Adrenal gland (tissue), 12 donors: ENCODE data around the gene EZH1. TPM values are rescaled to one million over a fixed set of nuclear protein-coding genes. Genes with fewer than 3 reads are reported as not detected.

Experiments used
- DNase-seq, 7 donors: peaks; one replicate each; pipeline ENCODE4 v3.0.0-alpha.2; 2019 to 2020
- H3K27ac ChIP-seq, 5 donors: fragments of 200-600 bp; sonication (generic) in 4 of 5; 1 replicate in 3 of 5; 2 replicates in 2 of 5; pipeline versions ENCODE4 v1.5.1 to v1.8.0; 2016 to 2020; ENCODE audit warnings: mild to moderate bottlenecking in 1 of 5
- H3K27me3 ChIP-seq: fragments of 200-600 bp; 2 replicates; pipeline ENCODE4 v1.8.0; 2021
- H3K36me3 ChIP-seq, 2 donors: fragments of 200-600 bp; replicated peaks in 1 of 2; 1 replicate in 1 of 2; 2 replicates in 1 of 2; pipeline versions ENCODE4 v1.5.1 to v1.8.0; 2018 to 2022
- H3K4me1 ChIP-seq, 2 donors: fragments of 200-600 bp; replicated peaks in 1 of 2; 1 replicate in 1 of 2; 2 replicates in 1 of 2; pipeline versions ENCODE4 v1.5.1 to v1.8.0; 2018 to 2021
- H3K4me3 ChIP-seq, 4 donors: fragments of 200-600 bp; sonication (generic) in 3 of 4; one replicate each; pipeline ENCODE4 v1.5.1; 2016 to 2018
- H3K9me3 ChIP-seq, 3 donors: fragments of 200-600 bp; sonication (generic) in 1 of 3; replicated peaks in 1 of 3; 1 replicate in 2 of 3; 2 replicates in 1 of 3; pipeline versions ENCODE4 v1.5.1 to v1.8.0; 2016 to 2021
- CTCF ChIP-seq, 6 experiments: fragments of 450-650 bp in 4 of 6; fragments of 200-600 bp in 2 of 6; sonication (generic) in 1 of 6; IDR thresholded peaks; 1 replicate in 5 of 6; 2 replicates in 1 of 6; pipeline versions ENCODE4 v1.5.1 to v1.8.0; 2016 to 2021; ENCODE audit warnings: antibody characterized with exemption in 6 of 6, mild to moderate bottlenecking in 2 of 6, moderate library complexity in 1 of 6
- POLR2A ChIP-seq, 2 donors: fragments of 450-650 bp; IDR thresholded peaks; one replicate each; pipeline ENCODE4 v1.6.1; 2017; ENCODE audit warnings: antibody characterized with exemption in 2 of 2, mild to moderate bottlenecking in 2 of 2, moderate library complexity in 1 of 2
- WGBS, 4 donors: extraction: QIAGEN DNeasy Blood & Tissue Kit in 2 of 4; methylation state at CpG; one replicate each; pipeline versions ENCODE4 v1.1.5 to v1.1.7; 2013 to 2017; 5-methylcytosine and 5-hydroxymethylcytosine counted together
- intact Hi-C, 2 donors: fragments of 100-400 bp; cut with DNase I; formaldehyde crosslinking; loops; one replicate each; pipeline versions ENCODE4 v1.14.1 to v1.15.0; 2022 to 2023
- polyA plus RNA-seq, 3 donors: library from polyadenylated mRNA; stranded (reverse); fragments of 200-250 nt in 2 of 3; fragments of 350-450 nt in 1 of 3; fragmentation: Illumina TruSeq in 1 of 3; extraction: RNeasy Lipid Tissue Mini Kit (QIAGEN cat#74804) in 1 of 3; gene quantifications; one replicate each; pipeline ENCODE4 v1.2.3, GENCODE V29; 2013 to 2014
- total RNA-seq, 9 donors: library from RNA; depleted of rRNA in 4 of 9; stranded (reverse); fragments of >200 nt in 4 of 9; fragments of 120-200 nt in 1 of 9; fragmentation: NEBNext Ultra II Directional in 1 of 9; extraction: Animal tissue kit (Norgen Biotek cat#: 25700) in 1 of 9; gene quantifications; one replicate each; pipeline versions ENCODE4 v1.1.0 to v1.2.4, GENCODE V29; 2013 to 2023
- donor health status: healthy with polysubstance abuse.
- donor health status: Bipolar disorder and iron deficiency.
- donor health status: DM: yes; HTN: yes; CAD: no.
- donor health status: DM: no; HTN: no; CAD: no.
- donor health status: DM: no; HTN: no; CAD: no.
- donor health status: DM: yes; HTN: yes; CAD: no.

EZH1 gene
- total and polyA plus RNA-seq, 12 donors = 17.6 to 49.1 (median 29.5) TPM

GRCh38 chr17:42702446-42702845, 42.4 kb downstream of the EZH1 start:
- no peaks in the 10 kb centered on the region for H3K27me3 ChIP-seq
- H3K36me3 ChIP-seq = peaks cover 0 to 72% of the 10 kb centered on the region in 2 donors
- H3K4me3 ChIP-seq = no peak overlapping the region
- 83 to 89% (median 89%) methylated on average over 7 to 11 of the region's 11 CpGs for WGBS, 4 donors
- no peak for DNase-seq
- H3K9me3 ChIP-seq = no peaks in the 10 kb centered on the region
- TF ChIP-seq CTCF (IDR thresholded peaks at IDR 0.05) (no peak), POLR2A (IDR thresholded peaks at IDR 0.05) (no peak)
- H3K4me1 ChIP-seq = peaks cover 0 to 8% of the 10 kb centered on the region in 2 donors
- H3K27ac ChIP-seq = no peak overlapping the region
- intact Hi-C loops = no loop called here

GRCh38 chr17:42700586-42701289, 44.1 kb downstream of the EZH1 start:
- TF ChIP-seq CTCF (IDR thresholded peaks at IDR 0.05) = no peak
- no peak for TF ChIP-seq POLR2A (IDR thresholded peaks at IDR 0.05)
- Histone ChIP-seq H3K27me3 (no peaks in the 10 kb centered on the region), H3K4me1 (peaks cover 0 to 8% of the 10 kb centered on the region in 2 donors), H3K27ac (no peak overlapping the region), H3K9me3 (no peaks in the 10 kb centered on the region), H3K4me3 (no peak overlapping the region), H3K36me3 (peaks cover 0 to 55% of the 10 kb centered on the region in 2 donors)
- intact Hi-C loops = no loop called here
- WGBS, 4 donors = 78 to 88% (median 83%) methylated on average over 9 to 10 of the region's 10 CpGs
- DNase-seq = no peak

GRCh38 chr17:42699415-42699740, 45.5 kb downstream of the EZH1 start:
- no peak overlapping the region for H3K27ac ChIP-seq

More at GRCh38 chr17:42699415-42699740, 45.5 kb downstream of the EZH1 start:
- H3K9me3 ChIP-seq = no peaks in the 10 kb centered on the region
- H3K4me3 ChIP-seq = no peak overlapping the region
- H3K36me3 ChIP-seq = peaks cover 0 to 51% of the 10 kb centered on the region in 2 donors
- DNase-seq = no peak
- peaks cover 0 to 8% of the 10 kb centered on the region in 2 donors for H3K4me1 ChIP-seq
- no peak for TF ChIP-seq CTCF (IDR thresholded peaks at IDR 0.05)
- TF ChIP-seq POLR2A (IDR thresholded peaks at IDR 0.05) = no peak
- WGBS, 4 donors = 87 to 95% (median 92%) methylated on average over 4 of the region's 4 CpGs
- no peaks in the 10 kb centered on the region for H3K27me3 ChIP-seq
- intact Hi-C loops = no loop called here
